Measurements from ENCODE around the gene KIF13A. TPM values are rescaled to one million over a fixed set of nuclear protein-coding genes. Genes with fewer than 3 reads are reported as not detected.

KIF13A gene
- total and polyA plus RNA-seq, 10 of the 15 experiments (the other 5 are each of a cell fraction or from before 2014, with no cell fraction given), result 0.02 to 0.26 (median 0.13) TPM; not detected in 2

GRCh38 chr6:18025596-18025995 lies 38.2 kb upstream of the KIF13A start:
- no peak for FAIRE-seq

More at GRCh38 chr6:18025596-18025995, 38.2 kb upstream of the KIF13A start:
- Histone ChIP-seq H3K27me3 (replicated peaks in 1 of 2; ENCODE audit: control insufficient read depth in 2 of 2, insufficient read depth in 2 of 2, low read length in 1 of 2) (no peaks in the 10 kb centered on the region), H3K9ac (ENCODE audit: control insufficient read depth, insufficient read depth, low read length) (no peak overlapping the region), H3K4me3 (no peak overlapping the region), H3K79me2 (ENCODE audit: control insufficient read depth, insufficient read depth, low read length) (no peaks in the 10 kb centered on the region), H3K4me1 (ENCODE audit: control insufficient read depth, insufficient read depth, low read length) (no peaks in the 10 kb centered on the region), H3K27ac (ENCODE audit: control insufficient read depth, insufficient read depth) (no peak overlapping the region), H4K20me1 (ENCODE audit: control insufficient read depth, insufficient read depth) (no peaks in the 10 kb centered on the region), H3K9me3 (replicated peaks; ENCODE audit: control insufficient read depth, insufficient read depth, low read length) (no peaks in the 10 kb centered on the region), H3K36me3 (ENCODE audit: control insufficient read depth in 2 of 2, insufficient read depth in 2 of 2, low read length in 1 of 2) (no peaks in the 10 kb centered on the region), H2AFZ (ENCODE audit: control insufficient read depth, low read depth, low read length) (no peak overlapping the region), H3K4me2 (ENCODE audit: control insufficient read depth, insufficient read depth) (no peak overlapping the region)
- in situ Hi-C loops (cut with MboI) (no loop called here), intact Hi-C loops (cut with micrococcal nuclease; ENCODE audit: unreplicated experiment) (no loop called here)
- ChIA-PET RAD21 (ENCODE audit: unreplicated experiment) (no interaction called here), SMC1A (ENCODE audit: uncharacterized antibody, unreplicated experiment) (no interaction called here), POLR2A (no interaction called here), CTCF (no interaction called here)
- BruUV-seq (replicated peaks), result no TSS peak
- ATAC-seq (no peak), DNase-seq (ENCODE audit: low read depth, low spot score) (no peak)
- TF ChIP-seq NR2F1 (conservative IDR thresholded peaks at IDR 0.05), result no peak
- no peak for TF ChIP-seq POLR2A (IDR thresholded peaks at IDR 0.05; ENCODE audit: low read depth, low read length)
- no peak for TF ChIP-seq CBX5 (IDR thresholded peaks at IDR 0.05; ENCODE audit: low read depth)
- TF ChIP-seq USF2 (IDR thresholded peaks at IDR 0.05; ENCODE audit: borderline replicate concordance, low read depth, low read length), result no peak
- TF ChIP-seq MEF2B (IDR thresholded peaks at IDR 0.05; ENCODE audit: partially characterized antibody, poor library complexity, severe bottlenecking), result no peak
- no peak for TF ChIP-seq NFYB (IDR thresholded peaks at IDR 0.05; ENCODE audit: insufficient read depth, low read depth, low read length)
- no peak for TF ChIP-seq CEBPB (IDR thresholded peaks at IDR 0.05; ENCODE audit: borderline replicate concordance in 1 of 2, low read depth in 2 of 2, low read length in 2 of 2)
- TF ChIP-seq, protein P1, sequence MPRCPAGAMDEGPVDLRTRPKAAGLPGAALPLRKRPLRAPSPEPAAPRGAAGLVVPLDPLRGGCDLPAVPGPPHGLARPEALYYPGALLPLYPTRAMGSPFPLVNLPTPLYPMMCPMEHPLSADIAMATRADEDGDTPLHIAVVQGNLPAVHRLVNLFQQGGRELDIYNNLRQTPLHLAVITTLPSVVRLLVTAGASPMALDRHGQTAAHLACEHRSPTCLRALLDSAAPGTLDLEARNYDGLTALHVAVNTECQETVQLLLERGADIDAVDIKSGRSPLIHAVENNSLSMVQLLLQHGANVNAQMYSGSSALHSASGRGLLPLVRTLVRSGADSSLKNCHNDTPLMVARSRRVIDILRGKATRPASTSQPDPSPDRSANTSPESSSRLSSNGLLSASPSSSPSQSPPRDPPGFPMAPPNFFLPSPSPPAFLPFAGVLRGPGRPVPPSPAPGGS (IDR thresholded peaks at IDR 0.05; ENCODE audit: borderline replicate concordance, insufficient read depth, low read depth, low read length, poor library complexity, severe bottlenecking), result no peak
- no peak for TF ChIP-seq CHD2 (IDR thresholded peaks at IDR 0.05; ENCODE audit: borderline replicate concordance, low read depth, low read length)
- no peak for TF ChIP-seq BCL11A (IDR thresholded peaks at IDR 0.05; ENCODE audit: low read depth, low read length)
- no peak for TF ChIP-seq EZH2 (IDR thresholded peaks at IDR 0.05; ENCODE audit: borderline replicate concordance, control insufficient read depth, low read depth, low read length)
- no peak for TF ChIP-seq USF1 (IDR thresholded peaks at IDR 0.05; ENCODE audit: borderline replicate concordance, extremely low read length, insufficient read depth, low read depth, low read length)
- no peak for TF ChIP-seq RFX5 (IDR thresholded peaks at IDR 0.05; ENCODE audit: low read depth, low read length)
- no peak for TF ChIP-seq EGR1 (IDR thresholded peaks at IDR 0.05; ENCODE audit: borderline replicate concordance in 1 of 2, low read depth in 2 of 2, low read length in 2 of 2)
- TF ChIP-seq FOXK2 (IDR thresholded peaks at IDR 0.05), result no peak
- TF ChIP-seq ELK1 (IDR thresholded peaks at IDR 0.05; ENCODE audit: low read depth, low read length), result no peak
- TF ChIP-seq PML (IDR thresholded peaks at IDR 0.05; ENCODE audit: low read length), result no peak
- WGBS (ENCODE audit: insufficient coverage, insufficient replicate concordance, low lambda C conversion rate, missing lambda C conversion rate), result 63% methylated on average over 6 of the region's 6 CpGs

Measured in GM12878 (cell line).